ENCODE results near the gene MIGA2.
A peak's percentile ranks its signal among the peaks of the same experiment; 100 is the strongest.

Gene MIGA2

GRCh38 chr9:129038109-129038852, 1.9 kb downstream of the MIGA2 start:
- no peak for DNase-seq (ENCODE audit: low spot score)

GRCh38 chr9:129040113-129040643, 3.8 kb downstream of the MIGA2 start:
- no peak for DNase-seq (ENCODE audit: low spot score)

- DNase-seq (ENCODE audit: low spot score), result no peak
Observed at GRCh38 chr9:129042016-129042415, 5.6 kb downstream of the MIGA2 start.

GRCh38 chr9:129052592-129052991, 16.2 kb downstream of the MIGA2 start:
- no peak for DNase-seq (ENCODE audit: low spot score)

GRCh38 chr9:129053020-129053419, 16.6 kb downstream of the MIGA2 start:
- DNase-seq (ENCODE audit: low spot score), result no peak

- DNase-seq (ENCODE audit: low spot score), result no peak
Observed at GRCh38 chr9:129054163-129054851, 17.9 kb downstream of the MIGA2 start.

- peak; percentile 34 for DNase-seq (ENCODE audit: low spot score)
Observed at GRCh38 chr9:129058965-129059795, 22.8 kb downstream of the MIGA2 start.

GRCh38 chr9:129059796-129060785, 23.7 kb downstream of the MIGA2 start:
- no peak for DNase-seq (ENCODE audit: low spot score)

- no peak for DNase-seq (ENCODE audit: low spot score)
Observed at GRCh38 chr9:129060991-129061390, 24.6 kb downstream of the MIGA2 start.

- no peak for DNase-seq (ENCODE audit: low spot score)
Observed at GRCh38 chr9:129063061-129063460, 26.6 kb downstream of the MIGA2 start.

GRCh38 chr9:129064499-129064908, 28.1 kb downstream of the MIGA2 start:
- DNase-seq (ENCODE audit: low spot score), result no peak

GRCh38 chr9:129068110-129068509, 31.7 kb downstream of the MIGA2 start:
- no peak for DNase-seq (ENCODE audit: low spot score)

GRCh38 chr9:129068990-129069861, 32.8 kb downstream of the MIGA2 start:
- no peak for DNase-seq (ENCODE audit: low spot score)

GRCh38 chr9:129069862-129070641, 33.6 kb downstream of the MIGA2 start:
- no peak for DNase-seq (ENCODE audit: low spot score)

- no peak for DNase-seq (ENCODE audit: low spot score)
Observed at GRCh38 chr9:129070696-129071525, 34.5 kb downstream of the MIGA2 start.

GRCh38 chr9:129071526-129072126, 35.2 kb downstream of the MIGA2 start:
- no peak for DNase-seq (ENCODE audit: low spot score)

GRCh38 chr9:129072171-129072570, 35.7 kb downstream of the MIGA2 start:
- DNase-seq (ENCODE audit: low spot score), result no peak

GRCh38 chr9:129073404-129073803, 37.0 kb downstream of the MIGA2 start:
- DNase-seq (ENCODE audit: low spot score), result no peak
